Epithelial cell of esophagus (primary cell): ENCODE measurements around the gene CTAG2.

ENCODE experiments used
- DNase-seq: peaks from one replicate; pipeline ENCODE4 v3.0.0; 2010; ENCODE audit warnings: low read depth
- H3K4me3 ChIP-seq: 2 replicates; pipeline ENCODE4 v1.5.1; 2011; ENCODE audit warnings: mild to moderate bottlenecking, low read length, control low read depth
- TF ChIP-seq, protein P1 (sequence below): IDR thresholded peaks from 2 replicates; pipeline ENCODE4 v1.5.1; 2011; ENCODE audit warnings: low read depth, mild to moderate bottlenecking, low read length, control low read depth, inconsistent platforms; ENCODE audit not compliant: insufficient read depth; ENCODE audit errors: missing control alignments

The CTAG2 gene

DNA sequence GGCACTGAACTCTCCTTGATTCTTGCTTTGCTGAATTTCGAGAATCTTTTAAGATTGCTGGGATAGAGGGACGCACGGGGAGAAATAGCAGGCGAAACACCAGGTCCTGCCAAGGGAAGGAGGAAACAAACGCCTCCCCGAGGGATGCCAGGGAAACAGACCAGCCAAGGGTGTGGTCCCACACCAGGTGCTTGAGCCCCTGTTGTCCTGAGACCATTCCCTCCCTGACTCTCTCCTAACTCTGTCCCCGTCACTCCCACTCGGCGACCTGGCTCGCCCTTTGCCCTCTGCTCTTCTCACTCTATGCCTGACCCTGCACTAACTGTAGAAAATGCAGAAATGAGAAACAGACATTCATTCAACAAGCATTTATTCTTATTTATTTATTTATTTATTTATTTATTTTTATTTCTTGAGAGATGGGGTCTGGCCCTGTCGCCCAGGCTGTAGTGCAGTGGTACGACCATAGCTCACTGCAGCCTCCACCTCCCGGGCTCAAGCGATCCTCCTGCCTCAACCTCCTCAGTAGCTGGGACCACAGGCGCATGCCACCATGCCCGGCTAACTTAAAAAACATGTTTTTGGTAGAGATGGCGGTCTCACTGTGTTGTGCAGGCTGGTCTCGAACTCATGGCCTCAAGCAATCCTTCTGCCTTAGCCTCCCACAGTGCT, 50.5 kb downstream of the CTAG2 start:
- no peak overlapping the region for H3K4me3 ChIP-seq
- DNase-seq: no peak
- TF ChIP-seq, protein P1, sequence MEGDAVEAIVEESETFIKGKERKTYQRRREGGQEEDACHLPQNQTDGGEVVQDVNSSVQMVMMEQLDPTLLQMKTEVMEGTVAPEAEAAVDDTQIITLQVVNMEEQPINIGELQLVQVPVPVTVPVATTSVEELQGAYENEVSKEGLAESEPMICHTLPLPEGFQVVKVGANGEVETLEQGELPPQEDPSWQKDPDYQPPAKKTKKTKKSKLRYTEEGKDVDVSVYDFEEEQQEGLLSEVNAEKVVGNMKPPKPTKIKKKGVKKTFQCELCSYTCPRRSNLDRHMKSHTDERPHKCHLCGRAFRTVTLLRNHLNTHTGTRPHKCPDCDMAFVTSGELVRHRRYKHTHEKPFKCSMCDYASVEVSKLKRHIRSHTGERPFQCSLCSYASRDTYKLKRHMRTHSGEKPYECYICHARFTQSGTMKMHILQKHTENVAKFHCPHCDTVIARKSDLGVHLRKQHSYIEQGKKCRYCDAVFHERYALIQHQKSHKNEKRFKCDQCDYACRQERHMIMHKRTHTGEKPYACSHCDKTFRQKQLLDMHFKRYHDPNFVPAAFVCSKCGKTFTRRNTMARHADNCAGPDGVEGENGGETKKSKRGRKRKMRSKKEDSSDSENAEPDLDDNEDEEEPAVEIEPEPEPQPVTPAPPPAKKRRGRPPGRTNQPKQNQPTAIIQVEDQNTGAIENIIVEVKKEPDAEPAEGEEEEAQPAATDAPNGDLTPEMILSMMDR: no peak

DNA sequence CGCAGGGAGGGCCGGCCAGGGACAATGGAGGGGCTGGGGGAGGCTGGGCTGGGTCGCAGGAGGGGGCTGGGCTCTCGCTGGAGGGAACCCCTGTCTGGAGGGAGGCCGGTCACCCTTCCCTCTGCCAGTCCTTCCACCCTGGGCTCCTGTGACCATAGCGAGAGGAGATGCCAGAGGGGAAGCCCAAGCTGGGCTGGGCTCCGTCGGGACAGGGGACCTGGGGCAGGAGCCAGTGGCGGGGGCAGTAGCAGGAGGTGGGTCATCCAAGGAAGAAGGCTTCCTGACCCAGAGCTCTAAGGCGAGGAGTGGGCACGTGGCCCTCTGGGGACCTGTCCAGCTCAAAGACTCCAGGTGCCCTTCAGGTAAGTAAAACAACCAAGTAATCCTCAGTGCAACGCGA, 51.2 kb downstream of the CTAG2 start:
- no peak overlapping the region for H3K4me3 ChIP-seq
- TF ChIP-seq, protein P1: no peak
- no peak for DNase-seq
